ENCODE results near the gene HYOU1. TPM values are rescaled to one million over a fixed set of nuclear protein-coding genes. Genes with fewer than 3 reads are reported as not detected.
A peak's percentile ranks its signal among the peaks of the same experiment; 100 is the strongest.

HYOU1 gene
- total RNA-seq, 6 donors from 2014 or later = 33.5 to 202 (median 72.7) TPM

GRCh38 chr11:119006656-119007055 lies 50.3 kb downstream of the HYOU1 start:
- no peaks in the 10 kb centered on the region for H3K27me3 ChIP-seq
- no peak overlapping the region for H3K4me3 ChIP-seq
- no peaks in the 10 kb centered on the region for H3K4me1 ChIP-seq
- TF ChIP-seq POLR2AphosphoS5 (IDR thresholded peaks at IDR 0.05) = no peak
- TF ChIP-seq CTCF (IDR thresholded peaks at IDR 0.05) = no peak
- no peak for TF ChIP-seq EP300 (IDR thresholded peaks at IDR 0.05)
- no peak for TF ChIP-seq POLR2A (IDR thresholded peaks at IDR 0.05)
- H3K36me3 ChIP-seq = peaks cover 6 to 97% (median 56%) of the 10 kb centered on the region in 4 donors
- 89 to 92% methylated on average over 4 of the region's 4 CpGs for WGBS, 2 donors
- H3K27ac ChIP-seq = no peak overlapping the region
- DNase-seq (no peak), ATAC-seq (ENCODE audit: low FRiP score in 2 of 2) (no peak)
- H3K9me3 ChIP-seq = no peaks in the 10 kb centered on the region

GRCh38 chr11:119000906-119001305 lies 56.1 kb downstream of the HYOU1 start:
- Histone ChIP-seq H3K36me3 (peaks cover 0 to 63% (median 37%) of the 10 kb centered on the region in 4 donors), H3K4me1 (peaks cover 19 to 30% (median 22%) of the 10 kb centered on the region in 4 donors), H3K27me3 (no peaks in the 10 kb centered on the region), H3K9me3 (no peaks in the 10 kb centered on the region), H3K27ac (no peak overlapping the region), H3K4me3 (no peak overlapping the region)
- 59 to 71% methylated on average over 1 of the region's 1 CpG for WGBS, 2 donors
- ATAC-seq (ENCODE audit: low FRiP score in 2 of 2) (no peak), DNase-seq (no peak)
- TF ChIP-seq CTCF (IDR thresholded peaks at IDR 0.05) (no peak), POLR2A (IDR thresholded peaks at IDR 0.05) (no peak), POLR2AphosphoS5 (IDR thresholded peaks at IDR 0.05) (no peak), EP300 (IDR thresholded peaks at IDR 0.05) (no peak)

GRCh38 chr11:118998822-118999221 lies 58.2 kb downstream of the HYOU1 start:
- Histone ChIP-seq H3K27me3 (no peaks in the 10 kb centered on the region), H3K4me1 (peaks cover 19 to 30% (median 22%) of the 10 kb centered on the region in 4 donors), H3K27ac (peak overlapping the region; percentile 80 to 92 (median 89)), H3K36me3 (peaks cover 0 to 43% (median 26%) of the 10 kb centered on the region in 4 donors), H3K9me3 (no peaks in the 10 kb centered on the region), H3K4me3 (peak overlapping the region in 3 of 4 donors; percentile 89 to 94 (median 90))
- ATAC-seq (ENCODE audit: low FRiP score in 2 of 2) = peak; percentile 32 to 70
- peak in 1 of 2 donors; percentile 56 for DNase-seq
- 51 to 65% methylated on average over 6 of the region's 6 CpGs for WGBS, 2 donors
- TF ChIP-seq POLR2AphosphoS5 (IDR thresholded peaks at IDR 0.05) (peak in 1 of 2 donors; percentile 7), POLR2A (IDR thresholded peaks at IDR 0.05) (no peak), EP300 (IDR thresholded peaks at IDR 0.05) (no peak)

- H3K4me1 ChIP-seq = peaks cover 19 to 30% (median 22%) of the 10 kb centered on the region in 4 donors
- peak overlapping the region; percentile 89 to 94 (median 92) for H3K4me3 ChIP-seq
- ATAC-seq (ENCODE audit: low FRiP score in 2 of 2) = peak in 1 of 2 donors; percentile 25
- H3K27ac ChIP-seq = peak overlapping the region; percentile 80 to 92 (median 89)
- WGBS, 2 donors = 2 to 8% methylated on average over 10 to 14 of the region's 19 CpGs
- H3K9me3 ChIP-seq = no peaks in the 10 kb centered on the region
- H3K27me3 ChIP-seq = no peaks in the 10 kb centered on the region
- DNase-seq = peak in 1 of 2 donors; percentile 27
- TF ChIP-seq CTCF (IDR thresholded peaks at IDR 0.05) (no peak), POLR2A (IDR thresholded peaks at IDR 0.05) (no peak)
- peaks cover 0 to 38% (median 23%) of the 10 kb centered on the region in 4 donors for H3K36me3 ChIP-seq
These were observed 58.7 kb downstream of the HYOU1 start for GRCh38 chr11:118998388-118998717.

GRCh38 chr11:118997627-118998387 lies 59.2 kb downstream of the HYOU1 start, which contains the start of gene CENATAC:
CENATAC (plus strand) TSS chr11:118998138; CDS start chr11:118998198, 60 bp downstream.
- peak within 1 kb of the TSS; percentile 89 to 94 (median 92) for H3K4me3 ChIP-seq
- ATAC-seq (ENCODE audit: low FRiP score in 2 of 2) (peak; percentile 98 to 100), DNase-seq (peak; percentile 97 to 99)
- H3K27ac ChIP-seq = peak within 1 kb of the TSS; percentile 80 to 92 (median 89)
- peaks cover 19 to 30% (median 22%) of the 10 kb centered on the region in 4 donors for H3K4me1 ChIP-seq
- no peaks in the 10 kb centered on the region for H3K27me3 ChIP-seq
- TF ChIP-seq POLR2A (IDR thresholded peaks at IDR 0.05) = peak in 3 of 4 donors; percentile 63 to 88 (median 86)
- TF ChIP-seq CTCF (IDR thresholded peaks at IDR 0.05) = peak in 3 of 6 experiments; percentile 40 to 51 (median 45)
- no peak for TF ChIP-seq EP300 (IDR thresholded peaks at IDR 0.05)
- peak; percentile 87 to 89 for TF ChIP-seq POLR2AphosphoS5 (IDR thresholded peaks at IDR 0.05)
- H3K9me3 ChIP-seq = no peaks in the 10 kb centered on the region
- peaks cover 0 to 33% (median 20%) of the 10 kb centered on the region in 4 donors for H3K36me3 ChIP-seq
- WGBS, 2 donors = 0% methylated on average over 5 to 34 of the region's 54 CpGs
